GM23338 (cell line): ENCODE data around the gene TCIRG1. TPM values are rescaled to one million over a fixed set of nuclear protein-coding genes. Genes with fewer than 3 reads are reported as not detected.

Experiments
- ATAC-seq: fragments of 200-7000 bp; cut with Tn5 transposase; 3 replicates; pipeline ENCODE4 v1.9.1; 2020
- DNase-seq: peaks from one replicate; pipeline ENCODE4 v3.0.0-alpha.2; 2015; ENCODE audit warnings: low spot score
- H2AFZ ChIP-seq: fragments of 200-600 bp; sonication (generic); 2 replicates; pipeline ENCODE4 v1.8.0; 2016; ENCODE audit warnings: antibody characterized with exemption, mild to moderate bottlenecking, moderate library complexity
- H3F3A ChIP-seq: fragments of 200-600 bp; sonication (generic); replicated peaks from 2 replicates; pipeline ENCODE4 v1.8.0; 2017; ENCODE audit warnings: antibody characterized with exemption, mixed run types, low read depth
- H3K27ac ChIP-seq: fragments of 200-600 bp; sonication (generic); 2 replicates; pipeline ENCODE4 v1.6.1; 2016; ENCODE audit warnings: low read depth
- H3K27me3 ChIP-seq: fragments of 200-600 bp; sonication (generic); 2 replicates; pipeline ENCODE4 v1.8.0; 2016; ENCODE audit warnings: mild to moderate bottlenecking, mixed run types, moderate library complexity; ENCODE audit not compliant: insufficient read depth
- H3K36me3 ChIP-seq: fragments of 200-600 bp; sonication (generic); 2 replicates; pipeline ENCODE4 v1.8.0; 2016; ENCODE audit warnings: mild to moderate bottlenecking; ENCODE audit not compliant: insufficient read depth
- H3K4me1 ChIP-seq: fragments of 200-600 bp; sonication (generic); 2 replicates; pipeline ENCODE4 v1.8.0; 2016; ENCODE audit warnings: mild to moderate bottlenecking, moderate library complexity; ENCODE audit not compliant: insufficient read depth
- H3K4me2 ChIP-seq: fragments of 200-600 bp; sonication (generic); 2 replicates; pipeline ENCODE4 v1.7.1; 2017; ENCODE audit warnings: mixed run types
- H3K4me3 ChIP-seq: fragments of 200-600 bp; sonication (generic); 2 replicates; pipeline ENCODE4 v1.6.1; 2016; ENCODE audit warnings: mixed run types
- H3K79me2 ChIP-seq: fragments of 200-600 bp; sonication (generic); replicated peaks from 2 replicates; pipeline ENCODE4 v1.8.0; 2017; ENCODE audit warnings: mild to moderate bottlenecking; ENCODE audit not compliant: insufficient read depth
- H3K9me2 ChIP-seq: fragments of 200-600 bp; sonication (generic); 2 replicates; pipeline ENCODE4 v1.8.0; 2017; ENCODE audit not compliant: insufficient read depth
- H4K20me1 ChIP-seq: fragments of 200-600 bp; sonication (generic); replicated peaks from 2 replicates; pipeline ENCODE4 v1.8.0; 2017; ENCODE audit warnings: mild to moderate bottlenecking; ENCODE audit not compliant: insufficient read depth
- H3K27ac Mint-ChIP-seq: 2 replicates; pipeline ENCODE4 v1.8.0; 2020; ENCODE audit warnings: inconsistent platforms, mild to moderate bottlenecking, moderate library complexity, mixed read lengths
- H3K27me3 Mint-ChIP-seq: 3 replicates; pipeline ENCODE4 v1.8.0; 2022; ENCODE audit warnings: low read depth, mild to moderate bottlenecking, moderate library complexity, mixed read lengths, inconsistent platforms; ENCODE audit not compliant: insufficient read depth, poor library complexity
- H3K36me3 Mint-ChIP-seq: 3 replicates; pipeline ENCODE4 v1.8.0; 2021; ENCODE audit warnings: low read depth, mild to moderate bottlenecking, inconsistent platforms, moderate library complexity, mixed read lengths
- H3K4me1 Mint-ChIP-seq: 3 replicates; pipeline ENCODE4 v1.8.0; 2020; ENCODE audit warnings: mild to moderate bottlenecking, inconsistent platforms, mixed read lengths
- H3K4me3 Mint-ChIP-seq: 3 replicates; pipeline ENCODE4 v1.8.0; 2021; ENCODE audit warnings: moderate library complexity, mild to moderate bottlenecking, inconsistent platforms, mixed read lengths
- H3K9me3 Mint-ChIP-seq: 3 replicates; pipeline ENCODE4 v1.8.0; 2020; ENCODE audit warnings: moderate library complexity, mild to moderate bottlenecking, inconsistent platforms, mixed read lengths
- NANOG ChIP-seq: IDR thresholded peaks from 2 replicates; pipeline ENCODE4 v1.6.1; 2016; ENCODE audit warnings: antibody characterized with exemption, borderline replicate concordance
- POLR2AphosphoS5 ChIP-seq: IDR thresholded peaks from 2 replicates; pipeline ENCODE4 v1.6.1; 2016; ENCODE audit warnings: antibody characterized with exemption, low read depth
- ZNF331 ChIP-seq: fragments of 250-450 bp; sonication (Bioruptor Pico); IDR thresholded peaks from 2 replicates; pipeline ENCODE4 v1.5.0; 2020; ENCODE audit warnings: low read depth, mild to moderate bottlenecking, moderate library complexity
- ZNF462 ChIP-seq: fragments of 250-450 bp; sonication (Bioruptor Pico); IDR thresholded peaks from 2 replicates; pipeline ENCODE4 v1.5.0; 2020; ENCODE audit warnings: mild to moderate bottlenecking, moderate library complexity
- polyA plus RNA-seq: library from polyadenylated mRNA; unstranded; fragments of >200 nt; fragmentation: Nextera tagmentation; extraction: Ambion mirVana; gene quantifications from 2 replicates; pipeline ENCODE4 v1.2.1, GENCODE V29; 2016
- total RNA-seq: library from RNA; depleted of rRNA; stranded (reverse); fragments of >200 nt; shearing (Covaris generic); gene quantifications from 2 replicates; pipeline ENCODE4 v1.2.3, GENCODE V29; 2014

The TCIRG1 gene
- total and polyA plus RNA-seq, 2 experiments from 2014 or later, result 20.4 to 40.4 TPM

DNA sequence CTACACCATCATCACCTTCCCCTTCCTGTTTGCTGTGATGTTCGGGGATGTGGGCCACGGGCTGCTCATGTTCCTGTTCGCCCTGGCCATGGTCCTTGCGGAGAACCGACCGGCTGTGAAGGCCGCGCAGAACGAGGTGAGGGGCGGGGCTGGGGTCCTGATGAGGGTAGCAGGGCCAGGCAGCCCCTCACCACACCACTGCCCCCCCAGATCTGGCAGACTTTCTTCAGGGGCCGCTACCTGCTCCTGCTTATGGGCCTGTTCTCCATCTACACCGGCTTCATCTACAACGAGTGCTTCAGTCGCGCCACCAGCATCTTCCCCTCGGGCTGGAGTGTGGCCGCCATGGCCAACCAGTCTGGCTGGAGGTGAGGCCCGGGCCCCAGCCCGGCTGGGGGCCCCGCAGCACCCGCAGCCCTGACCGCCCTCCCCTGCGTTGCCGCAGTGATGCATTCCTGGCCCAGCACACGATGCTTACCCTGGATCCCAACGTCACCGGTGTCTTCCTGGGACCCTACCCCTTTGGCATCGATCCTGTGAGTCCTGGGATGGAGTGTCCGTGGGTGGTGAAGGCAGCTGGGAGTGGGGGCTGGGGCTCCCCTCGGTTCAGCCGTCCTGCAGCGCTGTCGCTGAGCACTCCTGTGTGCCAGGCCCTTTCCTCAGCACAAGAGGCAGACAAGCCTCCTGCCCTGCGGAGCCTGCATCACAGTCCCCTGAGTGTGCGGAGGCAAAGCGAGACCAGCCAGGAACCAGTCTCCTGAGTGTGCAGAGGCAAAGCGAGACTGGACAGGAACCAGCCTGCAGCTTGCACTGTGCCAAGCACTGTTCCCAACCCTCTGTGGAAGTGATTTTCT is 8.8 kb downstream of the TCIRG1 start:
- no peaks in the 10 kb centered on the region for H3K36me3 ChIP-seq
- H3K9me3 Mint-ChIP-seq, result no peaks in the 10 kb centered on the region
- no peak overlapping the region for H2AFZ ChIP-seq
- no peaks in the 10 kb centered on the region for H3K27me3 ChIP-seq
- H3K27ac ChIP-seq, result no peak overlapping the region
- H4K20me1 ChIP-seq, result no peaks in the 10 kb centered on the region; the same call in 1 of the 2 replicates
- TF ChIP-seq ZNF462 (CRISPR knock-in tag) (no peak), ZNF331 (CRISPR knock-in tag) (no peak), NANOG (no peak), POLR2AphosphoS5 (no peak)
- peaks cover 2% of the 10 kb centered on the region; the same call in 1 of the 3 replicates for H3K36me3 Mint-ChIP-seq
- no peak overlapping the region for H3K4me2 ChIP-seq
- H3K4me3 Mint-ChIP-seq, result no peak overlapping the region
- peaks cover 6% of the 10 kb centered on the region; the same call in 1 of the 2 replicates for H3K4me1 ChIP-seq
- H3K27me3 Mint-ChIP-seq, result peaks cover 14% of the 10 kb centered on the region
- DNase-seq (no peak), ATAC-seq (no peak)
- 0 out of 2 replicates have a peak, but pooled peaks cover 4% of the 10 kb centered on the region for H3F3A ChIP-seq
- no peaks in the 10 kb centered on the region for H3K79me2 ChIP-seq
- H3K27ac Mint-ChIP-seq, result no peak overlapping the region
- no peak overlapping the region for H3K4me3 ChIP-seq
- H3K9me2 ChIP-seq, result no peaks in the 10 kb centered on the region
- H3K4me1 Mint-ChIP-seq, result peaks cover 17% of the 10 kb centered on the region
